Measurements from ENCODE around the gene PIP5K1B. TPM values are rescaled to one million over a fixed set of nuclear protein-coding genes. Genes with fewer than 3 reads are reported as not detected.
A peak's percentile ranks its signal among the peaks of the same experiment; 100 is the strongest.

Gene PIP5K1B
- total RNA-seq, 4 donors from 2014 or later, result 0.29 to 8.2 (median 4.1) TPM

- TF ChIP-seq CTCF (IDR thresholded peaks at IDR 0.05) (no peak), POLR2A (IDR thresholded peaks at IDR 0.05) (no peak)
- no peaks in the 10 kb centered on the region for H3K4me1 ChIP-seq
- H3K27me3 ChIP-seq, result no peaks in the 10 kb centered on the region
- H3K36me3 ChIP-seq, result no peaks in the 10 kb centered on the region
- no peak overlapping the region for H3K4me3 ChIP-seq
- intact Hi-C loops (cut with DNase I; ENCODE audit: low total_unique reads), result no loop called here
- no peak for DNase-seq
- H3K9me3 ChIP-seq, result no peaks in the 10 kb centered on the region
- no peak overlapping the region for H3K27ac ChIP-seq
Measured at GRCh38 chr9:68775003-68775730, 70.1 kb downstream of the PIP5K1B start.

GRCh38 chr9:68777070-68777763, 72.2 kb downstream of the PIP5K1B start:
- intact Hi-C loops (cut with DNase I; ENCODE audit: low total_unique reads), result no loop called here
- no peaks in the 10 kb centered on the region for H3K36me3 ChIP-seq
- no peak for DNase-seq
- H3K27me3 ChIP-seq, result no peaks in the 10 kb centered on the region
- no peaks in the 10 kb centered on the region for H3K9me3 ChIP-seq
- H3K4me3 ChIP-seq, result no peak overlapping the region
- TF ChIP-seq CTCF (IDR thresholded peaks at IDR 0.05) (no peak), POLR2A (IDR thresholded peaks at IDR 0.05) (no peak)
- no peak overlapping the region for H3K27ac ChIP-seq
- H3K4me1 ChIP-seq, result peaks cover 0 to 4% of the 10 kb centered on the region in 2 donors

GRCh38 chr9:68778635-68779034, 73.6 kb downstream of the PIP5K1B start:
- intact Hi-C loops (cut with DNase I; ENCODE audit: low total_unique reads), result no loop called here

GRCh38 chr9:68779558-68780379, 74.7 kb downstream of the PIP5K1B start:
- peak; percentile 55 to 93 for TF ChIP-seq POLR2A (IDR thresholded peaks at IDR 0.05)
- peak; percentile 39 to 47 (median 41) for TF ChIP-seq CTCF (IDR thresholded peaks at IDR 0.05)
- Histone ChIP-seq H3K4me3 (peak overlapping the region; percentile 78 to 83), H3K36me3 (no peaks in the 10 kb centered on the region), H3K4me1 (peaks cover 5 to 8% of the 10 kb centered on the region in 2 donors), H3K27me3 (no peaks in the 10 kb centered on the region), H3K9me3 (no peaks in the 10 kb centered on the region), H3K27ac (peak overlapping the region; percentile 92 to 95)
- DNase-seq, result peak; percentile 94
- intact Hi-C loops (cut with DNase I; ENCODE audit: low total_unique reads), result no loop called here

More at GRCh38 chr9:68778635-68779034, 73.6 kb downstream of the PIP5K1B start:
- no peak for TF ChIP-seq CTCF (IDR thresholded peaks at IDR 0.05)
- TF ChIP-seq POLR2A (IDR thresholded peaks at IDR 0.05), result no peak
- Histone ChIP-seq H3K4me3 (no peak overlapping the region), H3K27ac (peak overlapping the region in 1 of 2 donors; percentile 92), H3K9me3 (no peaks in the 10 kb centered on the region), H3K27me3 (no peaks in the 10 kb centered on the region), H3K4me1 (peaks cover 5% of the 10 kb centered on the region in 2 donors), H3K36me3 (no peaks in the 10 kb centered on the region)
- no peak for DNase-seq

Data from uterus (tissue), 4 donors.